ENCODE data around the gene TNNT3.
"Not testable (repeated sequence)": the region's sequence is repeated elsewhere in the genome, so short reads cannot be mapped to it uniquely, and the experiment has no call there.

GRCh38 chr11:1939788-1940187 is 20.3 kb downstream of the TNNT3 start:
- TF ChIP-seq, protein P1, sequence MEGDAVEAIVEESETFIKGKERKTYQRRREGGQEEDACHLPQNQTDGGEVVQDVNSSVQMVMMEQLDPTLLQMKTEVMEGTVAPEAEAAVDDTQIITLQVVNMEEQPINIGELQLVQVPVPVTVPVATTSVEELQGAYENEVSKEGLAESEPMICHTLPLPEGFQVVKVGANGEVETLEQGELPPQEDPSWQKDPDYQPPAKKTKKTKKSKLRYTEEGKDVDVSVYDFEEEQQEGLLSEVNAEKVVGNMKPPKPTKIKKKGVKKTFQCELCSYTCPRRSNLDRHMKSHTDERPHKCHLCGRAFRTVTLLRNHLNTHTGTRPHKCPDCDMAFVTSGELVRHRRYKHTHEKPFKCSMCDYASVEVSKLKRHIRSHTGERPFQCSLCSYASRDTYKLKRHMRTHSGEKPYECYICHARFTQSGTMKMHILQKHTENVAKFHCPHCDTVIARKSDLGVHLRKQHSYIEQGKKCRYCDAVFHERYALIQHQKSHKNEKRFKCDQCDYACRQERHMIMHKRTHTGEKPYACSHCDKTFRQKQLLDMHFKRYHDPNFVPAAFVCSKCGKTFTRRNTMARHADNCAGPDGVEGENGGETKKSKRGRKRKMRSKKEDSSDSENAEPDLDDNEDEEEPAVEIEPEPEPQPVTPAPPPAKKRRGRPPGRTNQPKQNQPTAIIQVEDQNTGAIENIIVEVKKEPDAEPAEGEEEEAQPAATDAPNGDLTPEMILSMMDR (IDR thresholded peaks at IDR 0.05): not testable (repeated sequence)
- not testable (repeated sequence) for TF ChIP-seq EP300, POLR2A (IDR thresholded peaks at IDR 0.05)

All from stomach (tissue), 4 donors.